ENCODE results near the gene NEU4.

Gene NEU4

DNA sequence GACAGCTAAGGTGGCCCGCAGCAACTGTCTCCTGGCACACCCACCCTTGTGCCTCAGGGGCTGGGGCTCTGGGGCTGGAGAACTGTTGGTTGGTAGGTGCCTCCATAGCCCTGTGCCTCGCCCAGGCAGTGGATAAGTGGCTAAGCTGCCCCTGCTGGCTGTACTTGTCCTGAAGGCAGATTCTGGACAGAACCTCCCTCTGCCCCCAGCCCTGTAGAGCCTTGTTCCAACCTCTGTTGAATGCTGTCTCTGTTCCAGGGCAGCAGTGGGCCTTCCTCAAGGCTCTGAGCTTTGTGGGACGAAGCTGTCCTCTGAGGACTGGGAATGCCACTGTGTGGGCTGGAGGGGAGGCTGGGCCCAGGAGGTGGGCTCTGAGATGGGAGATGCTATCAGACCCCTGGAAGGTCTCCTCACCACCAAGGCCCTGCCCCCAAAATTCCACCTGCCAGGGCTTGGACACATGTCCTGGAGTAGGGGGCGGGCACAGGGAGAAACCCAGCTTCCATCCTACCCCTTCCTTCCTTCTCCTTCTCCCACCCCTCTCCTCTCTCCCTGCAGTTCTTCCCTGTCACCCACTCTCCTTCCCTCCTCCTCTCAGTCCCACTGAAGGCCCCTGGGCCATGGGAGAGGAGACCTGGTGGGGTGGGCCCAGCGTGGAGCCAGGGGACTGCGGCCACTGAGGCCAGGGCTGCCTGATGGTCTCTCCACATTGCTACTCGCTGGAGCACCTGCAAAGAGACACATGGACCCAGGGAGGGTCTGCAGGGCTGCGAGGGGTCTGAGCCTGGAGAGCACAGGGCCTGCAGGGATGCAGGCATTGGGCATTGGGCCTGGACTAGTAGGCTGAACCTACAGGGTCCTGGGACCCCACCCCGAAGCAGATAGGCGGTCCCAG is 51.4 kb downstream of the NEU4 start:
- FAIRE-seq (no peak), DNase-seq (ENCODE audit: insufficient read length, low spot score) (no peak)

DNA sequence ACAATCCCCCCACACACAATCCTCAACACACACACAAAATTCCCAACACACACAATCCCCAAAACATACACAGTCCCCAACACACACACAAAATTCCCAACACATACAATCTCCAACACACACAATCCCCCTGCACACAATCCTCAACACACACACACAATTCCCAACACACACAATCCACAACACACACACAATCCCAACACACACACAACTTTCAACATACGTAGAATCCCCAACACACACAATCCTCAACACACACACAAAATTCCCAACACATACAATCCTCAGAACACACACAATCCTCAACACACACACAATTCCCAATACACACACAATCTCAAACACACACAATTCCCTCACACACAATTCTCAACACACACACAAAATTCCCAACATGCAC is 52.3 kb downstream of the NEU4 start:
- FAIRE-seq (peak; percentile 91), DNase-seq (ENCODE audit: insufficient read length, low spot score) (no peak)

DNA sequence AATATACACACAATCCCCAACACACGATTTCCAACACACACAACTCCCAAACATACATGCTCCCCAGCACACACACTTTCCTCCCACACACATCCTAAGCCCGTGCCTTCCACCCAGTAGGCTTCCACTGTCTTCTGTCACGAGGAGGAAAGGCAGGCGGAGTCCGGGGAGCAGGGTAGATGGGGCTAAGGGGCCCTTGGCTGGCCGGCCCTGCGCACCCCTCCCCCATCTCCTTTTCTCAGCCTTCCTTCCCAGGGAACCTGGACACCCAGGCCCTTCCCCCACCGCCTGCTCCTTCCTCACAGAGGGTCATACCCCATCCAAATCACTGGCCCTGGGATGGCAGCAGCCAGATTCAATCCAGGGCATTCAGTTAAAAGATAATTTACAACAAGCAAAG is 53.1 kb downstream of the NEU4 start:
- no peak for DNase-seq (ENCODE audit: insufficient read length, low spot score)
- peak; percentile 31 for FAIRE-seq

- FAIRE-seq (no peak), DNase-seq (ENCODE audit: insufficient read length, low spot score) (no peak)
These were observed 54.0 kb downstream of the NEU4 start for GRCh38 chr2:241862775-241863535.

- DNase-seq (ENCODE audit: insufficient read length, low spot score), result no peak
- no peak for FAIRE-seq
These were observed 54.6 kb downstream of the NEU4 start for GRCh38 chr2:241863536-241863954.

DNA sequence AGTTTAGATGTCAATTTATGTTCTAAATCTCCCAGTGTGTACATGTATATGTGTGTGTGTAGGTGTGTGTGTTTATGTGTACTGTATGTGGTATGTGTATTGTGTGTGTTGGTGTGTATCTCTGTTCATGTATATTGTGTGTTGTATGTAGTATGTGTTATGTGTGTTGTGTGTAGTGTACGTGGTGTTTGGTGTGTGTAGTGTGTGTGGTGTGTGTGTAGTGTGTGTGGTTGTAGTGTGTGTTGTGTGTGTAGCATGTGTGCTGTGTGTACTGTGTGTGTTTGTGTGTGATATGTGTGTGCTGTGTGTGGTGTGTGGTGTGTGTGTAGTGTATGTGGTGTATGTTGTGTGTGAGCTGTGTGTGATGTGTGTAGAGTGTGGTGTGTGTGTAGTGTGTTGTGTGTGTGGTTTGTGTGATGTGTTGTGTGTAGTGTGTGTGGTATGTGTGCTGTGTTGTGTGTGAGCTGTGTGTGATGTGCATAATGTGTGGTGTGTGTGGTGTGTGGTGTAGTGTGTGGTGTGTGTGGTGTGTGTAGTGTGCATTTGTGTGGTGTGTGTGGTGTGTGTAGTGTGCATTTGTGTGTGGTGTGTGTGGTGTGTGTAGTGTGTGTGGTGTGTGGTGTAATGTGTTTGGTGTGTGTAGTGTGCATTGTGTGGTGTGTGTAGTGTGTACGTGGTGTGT is 55.3 kb downstream of the NEU4 start:
- FAIRE-seq (peak; percentile 100), DNase-seq (ENCODE audit: insufficient read length, low spot score) (no peak)

GRCh38 chr2:241864850-241865213 is 55.8 kb downstream of the NEU4 start:
- no peak for FAIRE-seq

DNA sequence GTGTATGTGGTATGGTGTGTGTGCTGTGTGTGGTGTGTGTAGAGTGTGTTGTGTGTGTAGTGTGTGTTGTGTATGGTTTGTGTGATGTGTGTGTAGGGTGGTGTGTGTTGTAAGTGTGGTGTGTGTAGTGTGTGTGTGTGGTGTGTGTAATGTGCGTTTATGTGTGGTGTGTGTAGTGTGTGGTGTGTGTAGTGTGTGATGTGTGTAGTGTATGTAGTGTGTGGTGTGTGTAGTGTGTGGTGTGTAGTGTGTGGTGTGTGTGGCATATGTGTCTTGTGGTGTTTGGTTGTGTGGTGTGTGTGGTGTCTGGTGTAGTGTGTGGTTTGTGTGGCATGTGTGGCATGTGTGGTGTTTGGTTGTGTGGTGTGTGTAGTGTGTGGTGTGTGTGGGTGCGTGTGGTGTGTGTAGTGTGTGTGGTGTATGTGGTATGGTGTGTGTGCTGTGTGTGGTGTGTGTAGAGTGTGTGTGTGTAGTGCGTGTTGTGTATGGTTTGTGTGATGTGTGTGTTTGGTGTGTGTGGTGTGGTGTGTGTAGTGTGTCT is 56.5 kb downstream of the NEU4 start:
- no peak for DNase-seq (ENCODE audit: insufficient read length, low spot score)
- FAIRE-seq, result no peak

More at GRCh38 chr2:241864850-241865213, 55.8 kb downstream of the NEU4 start:
- no peak for DNase-seq (ENCODE audit: insufficient read length, low spot score)

GRCh38 chr2:241865957-241866789 is 57.2 kb downstream of the NEU4 start:
- FAIRE-seq, result no peak
- DNase-seq (ENCODE audit: insufficient read length, low spot score), result no peak

Data from HTR-8/SVneo (cell line).